Measurements from ENCODE around the gene ZBTB24.

Gene ZBTB24

DNA sequence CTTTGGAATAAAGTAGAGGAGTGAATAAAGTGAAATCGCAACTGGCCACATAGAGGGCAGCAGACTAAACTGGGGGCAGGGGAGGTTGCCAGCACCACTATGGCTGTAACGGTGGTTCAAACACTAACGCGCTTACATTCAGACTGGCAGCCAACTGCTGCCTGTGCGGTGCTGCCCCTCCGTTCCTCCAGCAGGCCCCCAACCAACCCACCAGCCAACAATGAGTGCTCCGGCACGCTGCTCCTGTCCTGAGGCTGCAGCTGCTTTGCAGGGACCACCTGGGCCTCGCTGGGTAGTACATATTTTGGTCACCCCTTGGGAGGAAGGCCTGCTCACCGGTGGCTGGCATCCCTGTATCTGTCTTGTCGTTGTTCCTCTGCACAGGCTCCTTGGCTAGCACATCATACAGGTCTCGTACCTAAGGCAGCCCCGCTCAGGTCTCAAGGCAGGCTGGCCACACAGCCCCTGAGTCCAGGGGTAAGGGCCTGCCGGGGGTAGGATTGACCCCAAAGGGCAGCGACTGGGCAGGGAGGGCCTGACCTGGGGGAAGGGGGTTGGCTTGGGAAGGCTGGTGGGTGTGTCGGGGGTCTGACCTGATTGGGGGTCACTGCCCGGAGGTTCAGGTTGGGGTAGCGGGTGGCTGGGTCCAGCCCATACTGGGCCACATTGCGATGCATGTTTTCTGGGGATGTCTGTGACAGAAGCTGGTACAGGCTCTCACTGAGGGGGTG is 33.8 kb downstream of the ZBTB24 start:
- DNase-seq = no peak

DNA sequence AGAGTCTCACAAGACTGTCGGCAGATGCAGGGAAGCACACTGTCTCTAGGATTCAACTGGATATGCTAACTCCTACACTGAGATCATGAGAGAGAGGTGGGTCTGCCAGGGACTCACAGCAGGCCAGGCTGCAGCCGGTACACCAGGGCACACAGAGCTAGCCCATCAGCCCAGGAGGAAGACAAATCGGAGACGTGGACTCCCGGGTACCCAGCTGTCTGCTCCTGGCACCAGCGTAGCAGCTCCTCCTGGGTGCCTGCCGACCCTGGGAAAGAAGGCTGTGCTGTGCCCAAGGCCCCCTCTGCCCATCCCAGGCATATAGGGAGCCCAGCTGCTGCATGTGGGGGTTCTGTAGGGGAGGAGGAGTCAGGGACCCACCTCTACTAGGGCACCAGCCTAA is 34.4 kb downstream of the ZBTB24 start:
- no peak for DNase-seq

DNA sequence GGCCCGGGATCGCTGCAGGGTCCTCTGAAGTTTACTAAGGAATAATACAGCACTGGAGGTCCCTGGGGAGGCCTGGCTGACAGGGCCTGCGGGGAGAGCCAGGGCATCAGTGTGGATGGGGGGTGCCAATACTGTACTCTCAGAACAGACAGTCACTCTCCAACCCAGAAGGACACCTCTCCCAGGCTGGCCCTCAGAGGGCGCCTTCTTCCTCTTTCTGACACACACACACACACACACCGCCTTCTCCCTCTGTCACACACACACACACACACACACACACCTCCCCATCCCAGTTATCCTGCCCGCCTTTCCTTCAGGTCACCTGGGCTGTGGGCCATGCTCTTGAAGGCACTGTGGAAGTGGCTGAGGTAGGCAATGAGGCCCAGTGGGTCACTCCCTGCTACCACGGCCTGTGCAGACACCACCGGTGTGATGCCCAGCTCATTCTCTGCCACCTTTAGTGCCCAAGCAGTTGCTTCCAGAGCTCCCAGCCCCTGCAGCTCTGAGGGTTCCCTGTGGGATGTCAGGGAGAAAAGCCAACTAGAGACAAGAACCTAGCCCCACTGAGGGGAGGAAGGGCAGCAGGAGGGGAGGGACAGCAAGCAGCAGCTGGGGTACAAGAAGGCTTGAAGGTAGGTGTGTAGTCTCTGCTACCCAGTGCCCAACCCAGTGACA is 35.0 kb downstream of the ZBTB24 start:
- no peak for DNase-seq

DNA sequence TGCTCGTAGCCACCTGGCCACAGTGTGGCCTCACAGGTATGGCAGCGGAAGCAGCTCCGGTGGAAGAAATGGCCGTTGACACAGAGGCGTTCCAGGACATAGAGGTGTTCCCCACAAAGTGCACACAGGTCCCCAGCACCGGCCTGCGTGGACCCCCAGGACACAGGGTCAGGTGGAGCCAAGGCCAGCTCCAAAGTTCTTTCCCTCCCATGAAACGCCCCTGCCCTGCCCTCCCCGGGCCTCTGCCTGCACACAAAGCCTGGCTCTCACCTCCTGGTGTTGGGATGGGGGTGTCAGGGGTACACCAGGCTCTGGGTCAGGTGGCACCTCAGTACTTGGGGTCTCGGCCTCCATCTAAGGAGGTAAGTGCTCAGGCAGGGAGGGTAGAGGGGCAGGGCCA is 35.9 kb downstream of the ZBTB24 start:
- no peak for DNase-seq

DNA sequence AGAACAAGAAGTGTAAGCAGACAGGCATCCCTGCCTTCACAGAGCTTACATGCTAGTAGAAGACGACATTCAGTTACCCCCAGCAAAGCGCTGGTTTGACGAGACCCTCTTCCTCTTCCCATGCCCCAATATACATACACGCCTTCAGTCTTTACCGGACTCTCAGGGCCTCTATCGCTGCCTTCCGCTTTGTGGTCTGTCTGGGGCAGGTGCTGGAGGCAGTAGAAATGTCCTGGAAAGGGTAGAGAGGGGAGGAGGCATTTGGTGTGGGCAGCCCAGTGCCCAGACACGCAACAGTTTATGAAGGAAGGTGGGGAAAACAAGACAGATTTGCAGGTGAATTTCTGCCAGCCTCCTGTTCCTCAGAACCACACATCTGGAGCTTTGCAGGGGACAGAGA is 36.5 kb downstream of the ZBTB24 start:
- DNase-seq = no peak

DNA sequence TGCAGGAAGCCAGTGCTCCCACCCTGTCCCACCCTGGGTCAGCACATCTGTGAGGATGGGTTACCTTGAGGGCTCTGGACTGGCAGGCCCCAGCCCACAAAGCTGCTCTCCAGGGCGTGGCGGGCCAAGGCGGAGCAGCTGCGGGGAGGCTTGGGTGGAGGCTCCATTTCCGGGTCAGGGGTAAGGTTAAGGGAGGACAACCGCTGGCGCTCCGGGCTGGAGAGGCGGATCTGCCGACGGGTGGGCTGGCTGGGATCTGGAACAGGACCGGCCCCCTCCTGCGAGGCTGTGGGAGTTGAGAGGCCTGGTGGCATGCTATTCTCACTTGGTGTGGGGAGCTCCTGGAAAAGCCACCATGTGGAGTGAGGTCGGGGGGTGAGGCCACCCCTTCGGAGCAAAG is 36.9 kb downstream of the ZBTB24 start:
- DNase-seq = no peak

DNA sequence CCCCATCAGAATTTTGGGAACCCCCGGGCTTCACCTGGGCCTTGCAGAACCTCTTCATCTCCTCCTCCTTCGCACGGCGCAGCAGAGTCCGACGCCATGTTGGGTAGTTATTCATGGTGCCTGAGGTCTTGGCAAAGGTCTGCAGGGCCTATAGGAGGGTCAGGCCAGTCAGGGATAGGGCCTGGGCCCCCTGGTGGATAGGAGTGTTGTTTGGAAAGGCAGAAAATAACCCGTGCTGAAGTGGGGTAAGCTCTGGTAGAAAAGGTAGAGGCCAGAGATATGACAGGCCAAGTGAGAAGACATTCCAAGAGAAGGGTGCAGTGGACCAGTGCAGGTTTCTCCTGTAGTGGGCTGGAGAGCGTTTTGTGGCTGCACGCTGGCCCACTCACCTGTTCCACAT is 37.6 kb downstream of the ZBTB24 start:
- DNase-seq = no peak

DNA sequence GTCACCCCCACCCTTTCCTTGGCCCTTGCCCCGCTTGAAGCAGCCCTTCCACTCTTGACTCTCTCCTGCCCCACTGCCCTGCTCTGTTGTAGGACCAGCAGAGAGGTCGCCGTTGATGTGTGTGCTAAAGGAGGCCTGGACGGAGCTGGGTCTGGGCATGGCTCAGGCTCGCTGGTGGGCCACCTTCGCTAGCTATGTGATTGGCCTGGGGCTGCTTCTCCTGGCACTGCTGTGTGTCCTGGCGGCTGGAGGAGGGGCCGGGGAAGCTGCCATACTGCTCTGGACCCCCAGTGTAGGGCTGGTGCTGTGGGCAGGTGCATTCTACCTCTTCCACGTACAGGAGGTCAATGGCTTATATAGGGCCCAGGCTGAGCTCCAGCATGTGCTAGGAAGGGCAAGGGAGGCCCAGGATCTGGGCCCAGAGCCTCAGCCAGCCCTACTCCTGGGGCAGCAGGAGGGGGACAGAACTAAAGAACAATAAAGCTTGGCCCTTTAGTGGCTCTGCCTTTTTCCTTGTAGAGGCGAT is 39.5 kb downstream of the ZBTB24 start:
- DNase-seq = no peak

DNA sequence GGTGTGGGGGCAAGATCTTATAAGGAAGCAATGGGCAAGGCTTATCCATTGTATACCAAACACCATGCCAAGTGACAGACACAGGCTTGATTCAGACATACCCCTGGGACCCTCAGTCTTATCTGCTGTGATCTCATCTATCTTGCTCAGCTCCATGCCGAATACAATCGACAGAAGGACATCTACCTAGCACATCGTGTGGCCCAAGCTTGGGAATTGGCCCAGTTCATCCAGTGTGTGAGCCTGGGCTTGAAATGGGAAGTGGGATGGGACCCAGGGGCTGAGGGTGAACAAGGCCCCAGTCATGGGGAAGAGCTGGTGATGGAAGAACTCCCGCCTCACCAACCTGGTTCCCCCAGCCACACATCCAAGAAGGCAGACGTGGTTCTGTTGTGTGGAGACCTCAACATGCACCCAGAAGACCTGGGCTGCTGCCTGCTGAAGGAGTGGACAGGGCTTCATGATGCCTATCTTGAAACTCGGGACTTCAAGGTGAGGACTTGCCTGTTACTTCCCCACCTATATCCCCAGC is 40.6 kb downstream of the ZBTB24 start:
- no peak for DNase-seq

DNA sequence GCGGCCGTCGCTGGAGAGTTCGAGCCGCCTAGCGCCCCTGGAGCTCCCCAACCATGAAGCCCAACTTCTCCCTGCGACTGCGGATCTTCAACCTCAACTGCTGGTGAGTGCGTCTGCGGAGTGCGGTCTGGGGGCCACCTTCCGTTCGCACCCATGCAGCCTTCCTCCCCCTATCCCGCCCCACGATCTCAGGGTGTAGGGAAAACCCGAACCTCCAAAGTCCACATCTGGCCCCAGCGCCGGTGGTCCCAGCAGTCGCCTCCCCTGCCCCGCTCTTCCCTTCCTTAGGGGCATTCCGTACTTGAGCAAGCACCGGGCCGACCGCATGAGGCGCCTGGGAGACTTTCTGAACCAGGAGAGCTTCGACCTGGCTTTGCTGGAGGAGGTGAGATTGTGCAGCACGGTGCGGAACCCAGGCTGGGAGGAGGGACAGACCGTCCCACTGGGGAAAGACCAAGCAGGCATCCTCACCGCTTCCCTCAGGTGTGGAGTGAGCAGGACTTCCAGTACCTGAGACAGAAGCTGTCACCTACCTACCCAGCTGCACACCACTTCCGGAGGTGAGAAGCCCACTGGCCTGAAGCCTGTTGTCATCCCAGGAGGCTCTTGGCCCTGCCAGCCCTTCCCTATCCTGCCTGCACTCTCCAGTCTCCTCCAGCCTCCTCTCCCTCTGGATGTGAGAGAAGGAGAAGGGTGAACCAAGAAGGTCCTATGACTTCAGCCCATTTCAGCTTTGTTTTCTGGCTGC is 41.8 kb downstream of the ZBTB24 start:
- DNase-seq = peak; percentile 26

DNA sequence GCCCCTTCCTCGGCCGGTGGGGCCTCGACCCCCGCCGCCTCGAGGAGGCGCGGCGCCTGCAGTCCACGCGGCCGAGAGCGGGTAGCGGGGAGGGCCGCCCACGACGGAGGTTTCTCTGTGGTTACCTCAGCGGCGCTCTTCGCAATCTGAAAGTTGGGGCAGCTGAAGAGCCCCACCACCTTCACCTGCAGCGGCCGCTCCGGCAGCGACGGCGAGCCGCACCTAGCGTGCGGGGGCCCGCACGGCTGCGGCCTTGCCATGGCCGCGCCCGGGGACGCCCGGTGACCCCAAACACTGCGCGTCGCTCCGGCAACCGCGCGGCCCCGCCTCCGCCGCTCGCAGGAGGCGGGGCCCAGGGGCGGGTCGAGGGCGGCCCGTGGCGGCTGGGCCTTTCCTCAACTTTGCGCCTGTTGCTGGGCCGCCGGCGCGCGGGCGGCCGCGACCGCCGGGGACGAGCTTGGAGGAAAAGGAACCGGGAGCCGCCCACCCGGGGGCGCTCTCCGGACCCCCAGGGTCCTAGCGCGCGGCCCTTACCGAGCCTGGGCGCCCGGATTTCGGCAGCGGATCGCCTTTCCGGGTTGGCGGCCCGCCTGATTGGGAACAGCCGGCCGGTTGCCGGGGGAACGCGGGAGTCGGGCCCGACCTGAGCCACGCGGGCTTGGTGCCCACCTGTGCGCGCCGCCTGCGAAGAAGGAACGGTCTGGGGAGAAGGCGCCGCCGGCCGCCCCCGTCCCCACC is 42.5 kb downstream of the ZBTB24 start, which contains the start of the genes PPIL6 and SMPD2:
PPIL6 (minus strand) TSS at position 298 of the 738 bp plus-strand sequence; CDS start at position 260, 38 bp downstream.
SMPD2 (plus strand) TSS at position 394 of the 738 bp plus-strand sequence. CDS start 398 bp downstream, outside the sequence.
- DNase-seq = peak; percentile 82

DNA sequence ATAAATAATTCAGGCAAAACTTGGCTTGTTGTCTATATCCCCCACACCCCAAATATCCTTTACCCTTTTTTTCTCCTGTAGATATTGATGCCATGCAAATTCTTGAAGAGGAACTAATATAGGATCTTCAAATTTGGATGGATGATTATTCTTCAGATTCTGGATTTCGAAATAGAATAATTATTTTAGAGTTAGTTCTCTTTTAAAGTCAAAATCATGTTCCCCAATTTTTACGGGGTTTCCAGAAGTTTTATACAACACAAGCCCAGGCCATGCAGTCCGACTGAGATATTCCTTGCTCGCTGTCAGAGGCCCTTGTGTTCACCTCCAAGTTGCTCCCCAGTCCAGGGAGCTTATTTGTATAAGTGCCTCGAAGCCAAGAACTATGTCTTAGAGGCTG is 47.0 kb downstream of the ZBTB24 start:
- no peak for DNase-seq

DNA sequence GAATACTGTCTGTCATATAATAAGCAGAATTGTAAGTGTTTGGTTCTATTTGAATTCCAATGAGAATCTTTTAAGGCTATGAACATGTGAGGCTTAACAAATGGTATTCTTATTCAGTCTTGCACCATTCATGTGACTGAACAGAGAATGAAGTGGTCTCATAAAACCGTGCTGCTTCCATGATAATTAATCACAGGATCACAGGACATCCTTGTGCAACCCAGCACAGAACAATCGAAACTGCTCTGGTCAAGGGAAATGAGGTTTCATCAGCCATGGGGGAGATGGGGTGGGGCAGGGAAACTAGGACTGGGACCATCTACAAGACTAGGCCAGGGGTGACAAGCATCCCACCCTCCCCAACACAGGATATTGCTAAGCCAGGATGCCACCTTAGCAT is 48.6 kb downstream of the ZBTB24 start:
- no peak for DNase-seq

DNA sequence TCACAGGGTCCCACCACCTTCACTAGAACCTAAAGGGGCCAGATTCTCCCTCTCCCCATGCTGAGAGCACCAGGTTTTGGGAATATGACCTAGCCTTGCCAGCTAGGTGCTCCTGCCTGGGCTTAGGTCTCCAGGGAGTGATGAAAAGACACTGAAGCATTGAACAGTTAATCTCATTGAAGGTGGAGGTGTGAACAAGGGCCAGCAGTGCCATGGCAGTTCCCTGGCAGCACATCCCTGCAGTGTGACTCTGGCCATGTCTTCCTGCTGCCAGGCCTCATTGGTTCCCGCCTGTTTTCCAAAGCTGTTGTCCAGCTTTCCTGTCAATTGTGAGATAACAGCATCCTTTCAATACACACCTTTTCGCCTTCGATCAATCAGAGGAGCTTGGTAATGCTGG is 53.5 kb downstream of the ZBTB24 start:
- DNase-seq = no peak

DNA sequence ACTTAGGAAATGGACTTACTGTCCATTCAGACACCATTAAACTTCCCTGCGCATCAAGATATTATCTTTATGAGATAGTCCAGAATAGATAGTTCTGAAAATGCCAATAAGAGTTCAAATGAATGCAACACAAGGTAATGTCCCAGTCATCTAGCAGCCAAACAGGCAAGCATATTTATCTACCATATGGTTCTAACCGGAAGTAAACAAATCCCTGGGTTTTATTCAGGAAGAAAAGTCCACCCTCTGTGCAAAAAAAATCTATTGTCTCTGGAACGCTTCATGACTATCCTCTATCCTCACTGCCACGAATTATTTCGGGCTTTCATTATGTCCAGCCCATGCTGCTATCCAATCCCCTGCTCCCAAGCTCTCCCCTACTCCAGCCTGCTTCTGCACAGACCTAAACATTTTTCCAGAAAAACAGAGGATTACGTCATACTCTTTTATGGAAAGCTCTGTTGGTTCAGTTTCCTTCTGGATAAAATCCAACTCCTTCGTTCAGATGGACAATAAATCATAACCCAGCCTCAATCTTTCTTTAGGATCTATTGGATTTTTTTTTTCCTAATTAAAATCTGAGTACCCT is 54.0 kb downstream of the ZBTB24 start:
- DNase-seq = no peak

DNA sequence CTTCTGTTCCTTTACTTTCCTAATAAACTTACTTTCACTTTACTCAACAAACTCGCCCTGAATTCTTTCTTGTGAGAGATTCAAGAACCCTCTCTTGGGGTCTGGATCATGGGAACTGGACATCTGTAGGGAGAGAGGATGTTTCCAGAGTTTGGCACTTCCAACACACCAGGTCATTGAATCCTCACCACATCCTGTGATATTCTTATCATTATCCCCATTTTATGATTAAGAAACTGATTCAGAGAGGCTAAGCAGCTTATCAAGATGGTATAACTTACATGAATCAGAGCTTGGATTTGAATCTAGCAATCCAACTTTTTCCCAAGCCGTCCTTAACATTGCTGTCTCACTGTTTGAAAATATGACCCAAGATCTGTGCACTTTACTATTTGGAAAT is 58.1 kb downstream of the ZBTB24 start:
- no peak for DNase-seq

DNA sequence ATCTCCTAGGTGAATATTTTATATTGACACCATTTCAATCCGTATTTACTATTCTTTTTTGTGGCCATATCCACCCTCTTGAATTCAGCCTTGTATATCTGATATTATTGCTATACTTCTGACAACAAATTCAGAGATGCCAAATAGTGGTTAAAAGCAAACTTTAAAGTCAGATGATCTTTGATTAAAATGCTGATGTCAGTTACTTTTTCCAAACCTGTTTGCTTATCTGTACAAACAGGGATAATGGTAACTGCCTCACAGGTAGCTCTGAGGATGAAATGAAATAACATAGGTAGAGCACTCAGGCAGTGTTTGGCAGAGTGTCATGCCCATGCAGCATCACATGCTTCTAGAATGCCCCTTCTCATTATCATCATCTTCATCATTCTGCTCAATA is 61.8 kb downstream of the ZBTB24 start:
- no peak for DNase-seq

DNA sequence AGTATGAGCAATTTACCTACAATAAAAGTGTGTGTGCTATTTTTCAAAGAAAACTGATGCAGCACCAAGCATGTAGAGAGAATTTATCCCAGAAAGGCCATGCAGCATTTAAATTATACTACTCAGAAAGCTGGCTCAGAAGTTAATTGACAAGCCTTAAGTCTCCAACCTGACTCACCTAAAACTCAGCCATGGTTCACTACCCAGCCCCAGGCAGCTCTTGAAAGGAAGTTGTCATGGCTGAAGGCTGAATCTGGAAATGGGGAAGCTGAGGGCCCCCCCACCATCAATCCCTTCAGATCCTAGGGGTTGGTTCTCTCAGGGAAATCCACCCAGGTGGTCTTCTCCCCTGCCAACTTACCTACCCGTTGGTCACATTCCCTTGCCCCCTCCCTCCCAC is 62.3 kb downstream of the ZBTB24 start:
- DNase-seq = peak; percentile 78

DNA sequence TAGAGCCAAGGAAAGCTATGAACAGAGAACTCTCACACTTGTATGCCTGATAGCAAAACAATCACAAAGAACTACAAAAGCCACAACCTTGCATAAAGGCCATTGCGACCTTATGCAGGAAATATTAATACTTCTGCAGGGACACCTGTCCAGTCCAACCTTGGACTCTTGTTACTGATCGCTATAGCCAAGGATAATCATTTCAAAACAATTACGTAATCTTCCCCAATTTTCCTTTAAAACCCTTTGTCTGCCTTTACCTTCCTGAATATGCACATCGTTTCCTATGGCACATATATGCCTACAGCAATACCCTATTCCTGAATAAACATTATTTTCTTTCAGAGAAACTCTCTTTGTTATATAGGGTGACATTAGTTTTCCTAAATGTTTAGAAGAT is 65.4 kb downstream of the ZBTB24 start:
- DNase-seq = no peak
